ENCODE results near the gene ATP11A.
"Not testable (repeated sequence)": the region's sequence is repeated elsewhere in the genome, so short reads cannot be mapped to it uniquely, and the experiment has no call there.

The ATP11A gene

DNA sequence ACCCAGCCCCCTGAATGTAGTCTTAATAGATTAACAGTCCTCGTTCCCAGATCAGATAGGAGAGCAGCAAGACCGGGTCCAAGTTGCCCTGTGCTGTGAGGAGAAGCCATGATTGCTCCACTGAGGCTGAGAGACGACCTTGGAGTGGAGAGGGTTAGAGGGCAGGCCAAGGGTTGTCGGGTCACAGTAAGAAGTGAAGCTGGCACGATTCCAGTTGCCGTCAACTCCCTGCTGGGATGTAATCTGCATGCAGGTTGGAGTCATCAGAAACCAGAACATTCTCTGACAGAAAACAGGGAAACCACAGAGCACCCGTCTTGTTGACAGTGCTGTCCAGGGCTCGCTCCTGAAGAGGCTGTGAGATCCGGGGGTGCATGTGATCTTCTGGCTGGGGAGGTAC lies 19.0 kb upstream of the ATP11A start:
- no peak for DNase-seq (ENCODE audit: low spot score)

GRCh38 chr13:112671359-112671758 lies 18.5 kb upstream of the ATP11A start:
- no peak for DNase-seq (ENCODE audit: low spot score)

DNA sequence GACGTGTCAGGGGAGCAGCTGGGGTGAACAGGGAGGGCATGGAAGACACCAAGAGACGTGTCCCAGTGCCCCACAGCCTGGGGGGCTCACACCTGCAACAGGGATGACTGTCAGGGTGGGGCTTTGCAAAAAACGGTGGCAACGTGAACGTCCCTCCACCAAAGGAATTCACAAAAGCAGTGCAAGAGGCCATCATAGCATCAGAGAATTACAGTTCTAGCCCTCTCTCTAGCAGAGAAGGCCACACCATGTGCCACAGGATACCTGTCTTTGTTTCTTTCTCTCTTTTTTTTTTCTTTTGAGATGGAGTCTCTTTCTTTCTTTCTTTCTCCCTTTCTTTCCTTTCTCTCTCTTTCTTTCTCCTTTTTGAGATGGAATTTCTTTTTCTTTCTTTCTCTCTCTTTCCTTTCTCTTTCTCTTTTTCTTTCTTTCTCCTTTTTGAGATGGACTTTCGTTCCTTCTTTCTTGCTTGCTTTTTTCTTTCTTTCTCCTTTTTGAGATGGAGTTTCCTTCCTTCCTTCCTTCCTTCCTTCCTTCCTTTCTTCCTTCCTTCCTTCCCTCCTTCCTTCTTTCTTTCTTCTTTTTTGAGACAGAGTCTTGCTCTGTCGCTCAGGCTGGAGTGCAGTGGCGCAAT lies 17.1 kb upstream of the ATP11A start:
- no peak for DNase-seq (ENCODE audit: low spot score)

DNA sequence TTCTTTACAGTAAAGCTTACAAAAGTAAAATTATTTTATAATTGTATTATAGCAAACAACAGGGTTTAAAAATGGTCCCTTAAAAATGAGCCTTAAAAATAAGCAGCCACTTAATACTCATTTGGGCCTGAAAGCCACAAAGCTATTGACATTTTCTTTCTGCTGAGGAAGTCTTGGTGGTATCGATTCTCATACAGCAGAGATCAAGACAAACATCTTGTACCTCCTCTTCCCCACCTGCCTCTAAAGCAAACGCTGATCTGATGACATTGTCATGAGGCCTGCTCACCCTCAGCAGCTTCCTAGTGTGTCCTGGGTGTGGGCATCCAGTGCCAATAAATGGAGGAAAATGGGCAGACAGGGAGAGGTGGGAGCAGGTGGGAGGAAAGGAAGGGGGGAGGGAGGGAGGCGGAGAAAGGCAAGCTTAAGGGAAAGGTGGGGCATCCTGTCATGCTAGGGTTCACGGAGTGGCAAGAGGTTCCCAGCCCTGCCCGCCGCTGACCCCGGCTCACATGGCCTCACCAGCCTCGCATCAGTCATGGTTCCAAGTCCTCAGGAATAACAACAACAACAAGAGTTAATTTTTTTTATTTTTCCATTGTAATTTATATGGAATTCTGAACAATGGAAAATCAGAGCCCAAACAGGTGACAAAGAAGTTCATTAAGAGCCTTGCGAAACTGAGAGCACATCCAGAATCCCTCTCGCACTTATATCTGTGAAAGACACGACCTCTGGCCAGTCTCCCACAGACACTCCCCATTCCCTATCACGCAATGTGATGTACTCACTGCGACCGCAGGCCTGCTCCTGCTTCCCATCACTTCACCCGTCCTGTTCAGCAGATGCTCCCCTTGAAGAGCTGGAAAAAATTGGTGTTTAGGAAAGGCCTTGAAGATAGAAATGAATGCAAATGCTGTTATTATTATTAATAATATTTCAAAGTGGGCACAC lies 15.1 kb upstream of the ATP11A start:
- DNase-seq (ENCODE audit: low spot score) = no peak

- DNase-seq (ENCODE audit: low spot score) = no peak
These were observed 14.5 kb upstream of the ATP11A start for GRCh38 chr13:112675366-112675756.

- DNase-seq (ENCODE audit: low spot score) = not testable (repeated sequence)
These were observed 12.3 kb upstream of the ATP11A start for GRCh38 chr13:112677421-112677962.

DNA sequence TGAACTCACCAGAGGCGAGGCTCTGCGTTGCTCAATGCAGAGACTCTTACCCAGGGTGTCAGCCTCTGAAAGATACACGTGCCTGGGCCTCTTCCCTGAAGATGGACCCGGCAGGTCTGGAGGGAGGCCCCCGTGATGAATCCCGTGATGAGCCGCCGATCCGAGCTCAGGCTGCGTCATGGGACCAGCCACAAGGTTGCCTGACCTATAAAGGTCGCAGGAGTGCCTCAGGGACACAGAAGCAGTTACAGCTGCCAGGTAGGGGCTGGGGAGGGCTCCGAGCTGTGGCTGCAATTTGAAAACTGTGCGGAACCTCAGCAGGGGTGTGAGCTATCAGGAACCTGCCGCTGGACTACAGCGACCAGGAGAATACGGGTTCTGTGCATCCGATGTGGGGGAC lies 10.5 kb upstream of the ATP11A start:
- no peak for DNase-seq (ENCODE audit: low spot score)

DNA sequence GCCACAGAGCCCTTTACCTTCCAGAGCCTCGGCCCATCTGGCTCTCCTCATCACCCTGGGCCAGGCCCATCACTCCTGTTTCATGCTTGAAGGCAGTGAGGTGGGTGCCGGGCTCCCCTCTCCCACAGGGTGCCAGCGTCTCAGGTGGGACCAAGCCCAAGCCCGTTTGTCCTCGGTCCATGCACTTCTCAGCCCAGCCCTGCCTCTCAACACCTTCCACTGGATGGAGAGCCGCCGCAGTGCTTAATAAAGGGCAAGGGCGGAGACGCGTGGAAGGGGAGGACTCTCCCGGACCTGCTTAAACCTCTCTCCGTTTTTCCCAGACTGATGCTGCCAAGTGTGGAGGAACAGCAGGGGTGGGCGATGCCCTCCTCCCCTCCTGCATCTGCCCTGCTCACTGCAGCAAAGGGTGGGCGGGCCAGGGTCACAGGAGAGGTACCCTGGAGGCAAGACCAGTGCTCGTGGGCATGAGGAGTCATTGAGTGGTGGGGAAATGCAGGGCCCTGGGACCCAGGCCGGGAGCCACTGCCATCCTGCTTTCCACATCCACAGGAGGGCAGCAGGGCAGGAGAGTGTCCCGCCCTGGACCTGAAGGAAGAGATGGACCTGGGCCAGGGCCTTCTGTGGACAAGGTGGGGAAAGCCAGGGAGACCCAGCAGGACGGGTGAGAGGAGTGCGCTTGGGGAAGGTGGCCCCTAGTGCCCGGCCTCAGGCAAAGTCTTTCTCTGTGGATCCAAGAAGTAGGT lies 9.7 kb upstream of the ATP11A start:
- no peak for DNase-seq (ENCODE audit: low spot score)

GRCh38 chr13:112680741-112681360 lies 9.0 kb upstream of the ATP11A start:
- no peak for DNase-seq (ENCODE audit: low spot score)

GRCh38 chr13:112683581-112683980 lies 6.3 kb upstream of the ATP11A start:
- DNase-seq (ENCODE audit: low spot score) = no peak

DNA sequence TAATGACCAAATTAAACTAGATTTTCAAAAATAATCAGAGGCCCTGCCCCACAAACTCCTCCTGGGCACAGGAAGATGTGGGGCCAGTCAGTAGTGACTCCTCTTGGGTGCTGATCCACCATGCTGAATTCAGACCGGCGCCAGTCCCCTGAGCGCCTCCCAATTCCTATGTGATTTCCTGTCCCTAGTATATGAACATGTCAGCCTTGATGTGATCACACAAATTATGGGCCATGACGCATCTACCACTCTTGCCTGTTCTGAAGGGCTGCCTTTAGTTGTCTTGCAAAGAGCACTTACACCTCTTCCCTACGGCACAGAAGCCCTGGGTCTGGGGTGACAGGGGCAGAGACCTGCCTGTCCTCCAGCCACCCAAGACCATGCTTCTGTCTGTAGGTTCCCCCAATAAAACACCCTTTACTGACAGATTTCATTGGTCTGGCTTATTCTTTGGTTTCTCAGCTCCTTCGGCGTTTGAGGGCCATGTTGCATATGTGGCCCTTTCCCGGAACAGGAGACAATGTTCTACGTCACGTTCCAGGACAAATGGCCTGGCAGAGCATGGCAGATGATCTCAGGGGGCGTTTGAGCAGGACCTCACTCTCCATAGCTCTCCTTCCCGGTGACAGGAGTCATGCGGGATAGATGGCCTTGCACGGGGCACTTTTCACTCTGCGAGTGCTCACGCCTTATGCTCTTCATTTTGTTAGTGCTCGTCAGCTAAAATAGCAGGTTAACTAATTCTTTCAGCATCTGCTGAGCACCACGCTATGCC lies 5.6 kb upstream of the ATP11A start:
- DNase-seq (ENCODE audit: low spot score) = no peak

DNA sequence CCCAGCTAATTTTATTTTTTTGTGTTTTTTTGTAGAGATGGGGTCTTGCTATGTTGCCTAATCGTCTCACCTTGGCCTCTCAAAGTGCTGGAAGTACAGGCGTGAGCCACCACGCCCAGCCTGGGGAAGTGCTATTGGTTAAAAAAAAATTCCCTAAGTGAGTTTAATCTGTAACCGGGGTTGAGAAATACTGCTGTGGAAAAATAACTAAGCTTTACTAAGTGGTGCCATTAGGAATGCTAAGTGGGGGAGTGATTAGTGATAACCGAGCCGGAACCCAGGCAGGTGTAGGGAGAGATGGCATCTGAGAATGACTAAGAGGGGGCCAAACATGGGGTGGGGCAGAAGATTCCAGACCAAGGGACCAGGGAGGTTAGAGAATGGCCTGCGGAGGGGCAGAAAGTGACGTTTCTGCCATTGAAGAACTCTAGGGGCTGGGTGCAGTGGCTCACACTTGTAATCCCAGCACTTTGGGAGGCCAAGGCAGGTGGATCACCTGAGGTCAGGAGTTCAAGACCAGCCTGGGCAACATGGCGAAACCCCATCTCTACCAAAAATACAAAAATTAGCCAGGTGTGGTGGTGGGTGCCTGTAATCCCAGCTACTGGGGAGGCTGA lies 4.5 kb upstream of the ATP11A start:
- DNase-seq (ENCODE audit: low spot score) = not testable (repeated sequence)

GRCh38 chr13:112685896-112686295 lies 3.9 kb upstream of the ATP11A start:
- no peak for DNase-seq (ENCODE audit: low spot score)

DNA sequence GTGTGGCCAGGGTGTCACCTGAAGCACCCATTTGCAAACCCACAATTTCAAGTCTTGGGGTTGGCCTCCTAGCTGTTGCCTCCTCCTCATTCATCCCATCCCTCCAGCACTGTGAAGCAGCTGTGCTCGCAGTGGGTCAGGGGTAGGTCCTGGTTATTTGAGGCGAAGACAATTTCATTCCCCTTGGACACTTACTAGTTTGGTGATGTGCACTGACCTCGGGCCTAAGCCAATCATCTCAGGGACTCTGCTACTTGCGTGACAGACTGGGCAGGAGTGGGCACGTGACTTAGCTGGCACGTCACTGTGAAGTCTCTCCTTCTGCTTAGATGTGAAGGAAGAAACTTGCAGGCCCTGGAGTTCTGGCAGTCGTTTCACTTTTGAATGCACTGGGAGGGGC lies 3.5 kb upstream of the ATP11A start:
- DNase-seq (ENCODE audit: low spot score) = no peak

DNA sequence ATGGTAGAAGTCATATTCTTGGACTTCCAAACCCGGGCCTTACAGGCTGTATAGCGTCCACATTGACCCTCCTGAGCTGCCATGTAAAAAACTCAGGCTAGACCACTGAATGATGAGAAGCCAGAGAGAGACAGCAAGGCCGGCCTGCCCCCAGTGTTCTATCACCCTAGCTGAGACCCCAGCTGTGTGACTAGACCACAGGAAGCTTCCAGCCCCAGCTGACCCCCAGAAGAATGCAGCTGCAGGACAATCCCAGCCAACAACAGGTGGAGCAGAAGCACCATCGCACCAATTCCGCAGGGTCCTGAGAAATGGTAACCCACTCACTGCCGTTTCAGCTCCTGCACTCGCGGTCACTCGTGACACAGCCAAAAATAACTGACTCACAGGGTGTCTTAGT lies 2.9 kb upstream of the ATP11A start:
- no peak for DNase-seq (ENCODE audit: low spot score)

- DNase-seq (ENCODE audit: low spot score) = no peak
These were observed 1.8 kb upstream of the ATP11A start for GRCh38 chr13:112687836-112688559.

DNA sequence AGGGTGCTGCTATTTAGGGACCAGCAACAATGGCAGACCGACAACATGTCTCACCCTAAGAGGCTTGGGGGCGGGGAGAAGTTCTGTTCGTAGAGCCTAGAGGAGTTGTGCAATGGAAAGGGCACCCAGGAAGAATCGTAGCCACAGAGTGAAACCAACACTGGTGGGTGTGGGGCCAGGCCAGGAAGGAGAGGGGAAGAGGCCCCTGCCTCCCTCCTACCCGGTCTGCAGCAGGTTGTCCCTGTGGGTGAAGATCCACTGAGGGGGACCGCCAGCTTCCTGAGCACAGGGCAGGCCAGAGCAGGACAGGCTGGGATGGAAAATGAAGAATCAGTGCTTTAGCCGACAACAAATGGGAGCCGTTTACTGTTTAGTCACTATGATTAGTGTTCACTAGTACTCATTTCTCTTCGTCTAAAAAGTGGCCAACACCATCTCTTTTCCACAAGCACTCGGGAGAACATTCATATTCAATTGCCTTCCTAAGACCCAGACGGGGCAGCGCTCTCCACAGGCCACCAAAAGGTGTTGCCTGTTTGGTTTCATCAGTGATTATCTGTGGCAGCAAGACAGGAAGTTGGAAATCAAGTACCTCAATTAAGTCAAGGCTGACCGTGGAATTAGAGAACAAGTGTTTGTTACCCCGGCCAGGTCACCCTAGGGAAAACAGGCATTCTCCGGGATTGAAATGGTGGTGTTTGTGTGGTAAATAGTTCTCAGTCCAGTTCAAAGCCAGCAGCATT lies 1.1 kb upstream of the ATP11A start:
- no peak for DNase-seq (ENCODE audit: low spot score)

DNA sequence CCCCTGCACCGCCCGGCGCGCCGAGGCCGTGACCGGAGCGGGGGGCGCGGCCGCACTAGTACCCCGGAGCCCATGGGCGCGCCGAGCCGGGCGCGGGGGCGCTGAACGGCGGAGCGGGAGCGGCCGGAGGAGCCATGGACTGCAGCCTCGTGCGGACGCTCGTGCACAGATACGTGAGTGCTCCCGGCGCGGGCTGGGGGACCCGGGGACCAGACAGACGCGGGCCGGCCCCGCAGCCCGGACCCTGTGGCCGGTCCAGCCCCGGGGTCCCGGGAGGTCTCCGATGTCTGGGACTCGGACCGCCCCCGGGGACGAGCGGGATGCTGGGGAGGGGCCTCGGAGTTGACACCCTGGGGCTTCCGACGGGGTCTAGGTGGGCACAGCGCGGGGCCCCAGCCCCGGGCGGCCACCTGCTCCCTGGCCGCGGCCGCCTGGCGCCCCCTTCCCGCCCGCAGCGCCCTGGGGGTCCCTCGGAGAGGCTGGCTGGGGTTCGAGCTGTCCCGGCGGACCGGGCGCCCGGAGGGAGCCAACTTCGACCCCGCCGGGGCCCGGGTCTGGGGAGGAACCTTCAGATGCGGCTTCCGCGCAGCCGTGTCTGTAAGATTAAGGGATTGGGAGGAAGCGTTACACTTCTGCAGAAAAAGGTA lies 568 bp downstream of the ATP11A start:
- DNase-seq (ENCODE audit: low spot score) = peak; percentile 31

GRCh38 chr13:112692104-112692503 lies 2.3 kb downstream of the ATP11A start:
- DNase-seq (ENCODE audit: low spot score) = no peak
